Stomach smooth muscle (tissue), 2 donors: Measurements from ENCODE around the gene CNTNAP2.

Source experiments
- H3K27ac ChIP-seq: one replicate; pipeline ENCODE4 v1.7.0; 2013; ENCODE audit warnings: mild to moderate bottlenecking, low read length, inconsistent platforms
- H3K27me3 ChIP-seq, 2 donors: one replicate each; pipeline ENCODE4 v1.7.0; 2013; ENCODE audit warnings: low read length in 2 of 2; ENCODE audit not compliant: insufficient read depth in 2 of 2, control insufficient read depth in 1 of 2
- H3K36me3 ChIP-seq, 2 donors: one replicate each; pipeline ENCODE4 v1.7.0; 2013; ENCODE audit warnings: low read length in 2 of 2; ENCODE audit not compliant: control insufficient read depth in 2 of 2, insufficient read depth in 2 of 2
- H3K4me1 ChIP-seq: one replicate; pipeline ENCODE4 v1.7.0; 2013; ENCODE audit warnings: low read length; ENCODE audit not compliant: control insufficient read depth, insufficient read depth
- H3K4me3 ChIP-seq, 2 donors: one replicate each; pipeline ENCODE4 v1.7.0; 2013; ENCODE audit warnings: low read length in 2 of 2
- H3K9ac ChIP-seq, 2 donors: one replicate each; pipeline ENCODE4 v1.7.0; 2013; ENCODE audit warnings: low read length in 2 of 2, mild to moderate bottlenecking in 1 of 2
- H3K9me3 ChIP-seq, 2 donors: one replicate each; pipeline ENCODE4 v1.7.0; 2013; ENCODE audit warnings: low read length in 2 of 2; ENCODE audit not compliant: control insufficient read depth in 2 of 2
- donor health status: healthy.
- donor health status: Pancreatic carcinoma.

The CNTNAP2 gene

GRCh38 chr7:148104136-148104716, 1987.6 kb downstream of the CNTNAP2 start:
- no peaks in the 10 kb centered on the region for H3K27me3 ChIP-seq
- peaks cover 0 to 5% of the 10 kb centered on the region in 2 donors for H3K9me3 ChIP-seq
- H3K9ac ChIP-seq = no peak overlapping the region
- no peak overlapping the region for H3K4me3 ChIP-seq
- H3K36me3 ChIP-seq = no peaks in the 10 kb centered on the region
- H3K27ac ChIP-seq = no peak overlapping the region
- no peaks in the 10 kb centered on the region for H3K4me1 ChIP-seq

GRCh38 chr7:148104924-148105323, 1988.3 kb downstream of the CNTNAP2 start:
- no peaks in the 10 kb centered on the region for H3K4me1 ChIP-seq
- no peaks in the 10 kb centered on the region for H3K27me3 ChIP-seq
- H3K27ac ChIP-seq = no peak overlapping the region
- H3K4me3 ChIP-seq = no peak overlapping the region
- peaks cover 0 to 5% of the 10 kb centered on the region in 2 donors for H3K9me3 ChIP-seq
- no peak overlapping the region for H3K9ac ChIP-seq
- no peaks in the 10 kb centered on the region for H3K36me3 ChIP-seq

- no peak overlapping the region for H3K9ac ChIP-seq
- no peaks in the 10 kb centered on the region for H3K27me3 ChIP-seq
- peaks cover 0 to 5% of the 10 kb centered on the region in 2 donors for H3K9me3 ChIP-seq
- no peaks in the 10 kb centered on the region for H3K4me1 ChIP-seq
- H3K4me3 ChIP-seq = no peak overlapping the region
- H3K27ac ChIP-seq = no peak overlapping the region
- no peaks in the 10 kb centered on the region for H3K36me3 ChIP-seq
Observed at GRCh38 chr7:148105853-148106252, 1989.3 kb downstream of the CNTNAP2 start.

GRCh38 chr7:148107443-148108127, 1991.0 kb downstream of the CNTNAP2 start:
- no peak overlapping the region for H3K27ac ChIP-seq
- H3K36me3 ChIP-seq = no peaks in the 10 kb centered on the region
- H3K4me1 ChIP-seq = no peaks in the 10 kb centered on the region
- no peaks in the 10 kb centered on the region for H3K27me3 ChIP-seq
- H3K9me3 ChIP-seq = peaks cover 0 to 3% of the 10 kb centered on the region in 2 donors
- no peak overlapping the region for H3K9ac ChIP-seq
- no peak overlapping the region for H3K4me3 ChIP-seq

GRCh38 chr7:148108381-148108780, 1991.8 kb downstream of the CNTNAP2 start:
- peaks cover 0 to 3% of the 10 kb centered on the region in 2 donors for H3K9me3 ChIP-seq
- no peaks in the 10 kb centered on the region for H3K36me3 ChIP-seq
- H3K27me3 ChIP-seq = no peaks in the 10 kb centered on the region
- H3K27ac ChIP-seq = no peak overlapping the region
- no peaks in the 10 kb centered on the region for H3K4me1 ChIP-seq
- no peak overlapping the region for H3K4me3 ChIP-seq
- no peak overlapping the region for H3K9ac ChIP-seq

GRCh38 chr7:148110097-148110868, 1993.7 kb downstream of the CNTNAP2 start:
- Histone ChIP-seq H3K4me3 (no peak overlapping the region), H3K27me3 (no peaks in the 10 kb centered on the region), H3K9ac (no peak overlapping the region), H3K36me3 (no peaks in the 10 kb centered on the region), H3K9me3 (peaks cover 0 to 3% of the 10 kb centered on the region in 2 donors), H3K4me1 (no peaks in the 10 kb centered on the region), H3K27ac (no peak overlapping the region)

GRCh38 chr7:148114804-148115203, 1998.2 kb downstream of the CNTNAP2 start:
- Histone ChIP-seq H3K4me1 (no peaks in the 10 kb centered on the region), H3K9ac (no peak overlapping the region), H3K27ac (no peak overlapping the region), H3K27me3 (peaks cover 0 to 3% of the 10 kb centered on the region in 2 donors), H3K4me3 (no peak overlapping the region), H3K9me3 (no peaks in the 10 kb centered on the region), H3K36me3 (no peaks in the 10 kb centered on the region)

GRCh38 chr7:148115308-148115707, 1998.7 kb downstream of the CNTNAP2 start:
- Histone ChIP-seq H3K9me3 (no peaks in the 10 kb centered on the region), H3K36me3 (no peaks in the 10 kb centered on the region), H3K4me3 (no peak overlapping the region), H3K27me3 (peaks cover 0 to 3% of the 10 kb centered on the region in 2 donors), H3K27ac (no peak overlapping the region), H3K9ac (no peak overlapping the region), H3K4me1 (no peaks in the 10 kb centered on the region)

GRCh38 chr7:148116195-148116594, 1999.6 kb downstream of the CNTNAP2 start:
- H3K27me3 ChIP-seq = peaks cover 0 to 3% of the 10 kb centered on the region in 2 donors
- H3K4me3 ChIP-seq = no peak overlapping the region
- no peaks in the 10 kb centered on the region for H3K4me1 ChIP-seq

GRCh38 chr7:148116829-148117403, 2000.3 kb downstream of the CNTNAP2 start:
- Histone ChIP-seq H3K36me3 (no peaks in the 10 kb centered on the region), H3K9ac (no peak overlapping the region), H3K27me3 (peaks cover 0 to 3% of the 10 kb centered on the region in 2 donors)

More at GRCh38 chr7:148116195-148116594, 1999.6 kb downstream of the CNTNAP2 start:
- H3K9ac ChIP-seq = no peak overlapping the region
- H3K9me3 ChIP-seq = no peaks in the 10 kb centered on the region
- H3K36me3 ChIP-seq = no peaks in the 10 kb centered on the region
- H3K27ac ChIP-seq = no peak overlapping the region

More at GRCh38 chr7:148116829-148117403, 2000.3 kb downstream of the CNTNAP2 start:
- H3K4me1 ChIP-seq = no peaks in the 10 kb centered on the region
- no peak overlapping the region for H3K4me3 ChIP-seq
- no peaks in the 10 kb centered on the region for H3K9me3 ChIP-seq
- H3K27ac ChIP-seq = no peak overlapping the region
